Dedifferentiated amniotic fluid mesenchymal stem cell (primary cell): ENCODE measurements around the gene PLCXD3.
"Not testable (repeated sequence)": the region's sequence is repeated elsewhere in the genome, so short reads cannot be mapped to it uniquely, and the experiment has no call there.

Experiments
- DNase-seq: peaks from one replicate; pipeline ENCODE4 v3.0.0-alpha.2; 2016; ENCODE audit errors: extremely low spot score

The PLCXD3 gene

DNA sequence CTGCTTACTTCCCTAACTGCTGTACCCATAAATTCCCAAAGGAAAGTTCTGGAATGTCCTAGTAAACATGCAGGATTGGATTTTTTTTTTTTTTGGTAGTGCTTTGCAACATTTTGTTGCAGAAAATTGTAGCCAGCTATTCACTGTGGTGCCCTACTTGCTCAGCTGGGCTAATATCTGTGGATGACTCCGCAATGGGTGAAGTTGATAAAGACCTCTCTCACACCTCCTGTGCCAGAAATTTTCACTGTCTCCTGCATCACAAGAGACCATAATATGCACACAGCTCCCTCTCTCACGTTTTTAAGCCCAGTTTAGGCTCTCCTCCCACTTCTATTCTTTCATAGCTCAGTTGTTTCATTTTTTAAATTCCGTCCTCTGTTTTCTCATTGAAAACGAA is 160.6 kb downstream of the PLCXD3 start:
- DNase-seq = no peak

DNA sequence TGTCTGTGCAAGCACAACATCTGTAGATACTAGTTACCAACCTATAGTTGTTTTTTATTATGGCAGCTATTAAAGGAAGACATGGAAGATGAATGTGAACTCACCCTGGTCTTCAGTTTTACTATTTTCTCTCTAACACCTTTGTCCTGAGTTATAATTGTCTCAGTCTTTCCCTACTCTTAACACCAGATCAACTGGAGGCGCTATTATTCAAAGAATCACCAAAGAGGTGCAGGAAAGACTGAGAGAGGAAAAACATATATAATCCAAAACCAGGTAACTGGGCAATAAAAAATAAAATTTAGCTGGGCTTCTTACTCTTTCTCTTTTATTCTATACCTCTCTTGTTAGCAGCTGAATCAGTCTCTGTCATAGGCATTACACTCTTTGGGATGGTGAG is 162.8 kb downstream of the PLCXD3 start:
- no peak for DNase-seq

DNA sequence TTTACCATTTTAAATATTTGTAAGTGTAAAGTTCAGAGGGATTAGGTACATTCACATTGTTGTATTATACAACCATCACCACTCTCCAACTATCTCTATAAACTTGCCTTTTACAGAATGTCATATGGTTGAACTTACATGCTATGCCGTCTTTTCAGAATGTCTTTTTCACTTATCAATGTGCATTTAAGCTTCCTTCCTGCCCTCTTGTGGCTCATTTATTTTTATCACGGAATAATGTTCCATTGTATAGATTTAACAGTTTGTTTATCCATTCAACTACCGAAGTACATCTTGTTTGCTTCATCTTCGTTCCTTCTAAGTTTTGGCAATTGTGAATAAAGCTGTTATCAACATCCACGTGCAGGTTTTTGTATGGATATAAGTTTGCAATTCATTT is 163.8 kb downstream of the PLCXD3 start:
- peak; percentile 23 for DNase-seq

DNA sequence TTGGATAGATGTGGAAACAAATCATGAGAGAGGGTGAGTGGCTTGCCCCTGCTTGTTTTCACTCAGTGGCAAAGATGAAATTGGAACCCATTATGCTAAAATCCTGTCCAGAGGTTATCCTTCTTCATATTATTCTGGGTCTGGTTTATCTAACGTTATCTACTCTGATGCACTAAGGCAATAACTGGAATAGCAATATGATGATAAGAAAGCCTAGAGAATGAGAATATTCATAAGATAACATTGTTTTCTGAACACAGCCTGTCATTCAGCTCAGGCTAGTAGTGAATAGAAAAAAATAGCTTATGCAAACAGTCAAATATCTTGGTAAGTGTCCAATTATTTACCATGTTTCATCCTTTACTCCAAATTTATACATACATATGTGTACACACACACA is 165.1 kb downstream of the PLCXD3 start:
- no peak for DNase-seq

DNA sequence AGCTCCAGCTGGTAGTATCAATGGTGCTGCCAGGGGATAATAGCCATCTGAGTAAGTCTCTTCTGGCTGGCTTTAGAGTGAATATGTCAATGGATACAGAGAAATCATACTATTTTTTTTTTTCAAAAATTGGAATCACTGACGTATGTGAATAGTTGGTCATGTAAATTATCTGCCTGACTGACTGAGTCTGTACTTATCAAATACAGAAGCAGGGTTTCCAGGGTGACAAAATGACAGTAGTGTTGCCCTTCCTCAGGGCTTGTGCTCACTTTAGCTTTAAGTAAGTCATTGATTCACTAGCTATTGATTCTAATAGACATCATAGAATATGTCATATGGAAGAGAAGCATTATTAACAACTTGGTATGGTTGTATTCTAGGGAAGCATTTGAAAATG is 171.1 kb downstream of the PLCXD3 start:
- DNase-seq = no peak

GRCh38 chr5:41338136-41338675 is 172.2 kb downstream of the PLCXD3 start:
- no peak for DNase-seq

DNA sequence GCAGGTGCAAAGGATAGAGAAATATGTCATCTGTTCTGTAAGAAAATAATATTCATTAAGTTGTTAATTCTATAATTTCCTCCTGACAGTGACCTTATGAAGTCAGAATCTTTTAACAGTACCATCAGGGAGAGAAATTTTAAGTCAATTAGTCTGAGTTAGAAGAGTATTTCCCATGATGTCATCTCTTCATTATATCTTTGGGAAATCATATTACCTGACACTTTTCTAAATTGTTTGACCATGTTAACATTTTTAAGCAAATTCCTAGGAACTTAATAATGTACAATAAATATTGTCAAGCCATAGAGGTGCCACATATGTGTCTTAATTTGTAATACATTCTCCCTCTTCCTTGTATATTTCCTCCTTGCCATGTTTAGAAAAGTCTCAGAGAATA is 172.7 kb downstream of the PLCXD3 start:
- DNase-seq = no peak

GRCh38 chr5:41337216-41337615 is 173.2 kb downstream of the PLCXD3 start:
- DNase-seq = no peak

GRCh38 chr5:41336471-41336870 is 173.9 kb downstream of the PLCXD3 start:
- DNase-seq = no peak

GRCh38 chr5:41335596-41336181 is 174.7 kb downstream of the PLCXD3 start:
- no peak for DNase-seq

GRCh38 chr5:41334758-41335157 is 175.6 kb downstream of the PLCXD3 start:
- no peak for DNase-seq

DNA sequence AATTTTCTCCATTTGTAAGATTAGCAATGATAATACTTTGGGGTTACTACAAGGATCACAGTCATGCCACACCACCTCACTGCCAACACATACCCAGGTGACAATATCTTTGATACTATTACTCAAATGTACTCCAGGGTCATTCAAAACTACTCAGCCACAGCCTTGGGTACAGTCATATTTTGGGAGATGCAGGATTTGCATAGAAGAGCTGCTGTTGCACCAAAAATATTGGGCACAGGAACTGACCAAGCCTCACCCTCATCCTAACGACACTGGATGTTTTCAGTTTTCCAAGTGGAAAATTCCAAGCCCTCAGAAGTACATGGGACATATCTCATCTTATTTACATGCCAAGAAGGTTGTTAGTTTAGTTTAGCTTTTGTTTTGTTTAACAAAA is 176.2 kb downstream of the PLCXD3 start:
- no peak for DNase-seq

GRCh38 chr5:41325074-41325473 is 185.3 kb downstream of the PLCXD3 start:
- DNase-seq = peak; percentile 17

DNA sequence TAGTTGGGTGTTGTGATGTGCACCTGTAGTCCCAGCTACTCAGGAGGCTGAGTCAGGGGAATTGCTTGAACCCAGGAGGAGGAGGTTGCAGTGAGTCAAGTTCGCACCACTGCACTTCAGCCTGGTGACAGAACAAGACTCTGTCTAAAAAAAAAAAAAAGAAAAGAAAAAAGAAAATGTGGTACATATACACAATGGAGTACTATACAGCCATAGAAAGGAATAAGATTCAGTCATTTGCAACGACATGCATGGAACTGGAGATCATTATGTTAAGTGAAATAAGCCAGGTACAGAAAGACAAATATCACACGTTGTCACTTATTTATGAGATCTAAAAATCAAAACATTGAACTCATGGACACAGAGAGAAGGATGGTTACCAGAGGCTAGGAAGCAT is 187.6 kb downstream of the PLCXD3 start:
- not testable (repeated sequence) for DNase-seq

GRCh38 chr5:41312478-41313060 is 197.8 kb downstream of the PLCXD3 start:
- DNase-seq = no peak

DNA sequence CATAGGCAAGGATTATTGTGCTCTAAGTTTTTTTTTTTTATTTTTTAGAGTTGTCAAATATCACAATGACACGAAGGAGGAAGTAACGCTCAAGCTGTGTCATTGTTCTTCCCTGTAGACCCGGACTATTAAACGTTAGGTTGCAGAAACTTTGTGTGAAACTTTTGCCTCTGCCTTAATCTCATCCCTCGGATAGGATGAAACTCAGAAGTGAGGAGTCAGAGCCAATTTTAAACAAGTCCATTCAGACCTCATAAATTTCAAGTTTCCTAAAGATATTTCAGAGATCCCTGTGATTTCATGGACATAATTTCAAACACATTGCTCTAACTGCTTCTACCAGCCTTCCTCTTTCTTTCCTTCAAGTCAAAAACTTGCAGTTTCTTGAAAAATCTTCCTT is 198.3 kb downstream of the PLCXD3 start:
- DNase-seq = no peak

DNA sequence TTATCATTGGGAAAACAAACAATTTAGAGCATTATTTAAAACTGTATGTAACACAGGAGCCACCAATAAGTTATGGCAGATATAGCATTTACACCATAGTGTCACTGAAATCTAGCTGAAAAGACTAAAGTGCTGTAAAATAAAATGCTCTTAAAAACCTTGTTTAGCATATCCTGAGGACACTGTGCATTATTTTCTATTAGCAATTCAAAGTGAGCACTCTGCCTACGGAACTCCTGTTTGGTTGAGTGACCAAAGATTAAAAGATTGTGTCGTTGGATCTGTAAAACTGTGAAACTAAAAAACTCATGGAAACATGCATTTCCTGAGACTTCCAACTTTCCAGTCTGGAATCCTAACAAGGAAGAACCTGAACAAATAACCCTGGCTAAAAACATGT is 201.1 kb downstream of the PLCXD3 start:
- no peak for DNase-seq

- DNase-seq = no peak
Observed at GRCh38 chr5:41306005-41306404, 204.4 kb downstream of the PLCXD3 start.

DNA sequence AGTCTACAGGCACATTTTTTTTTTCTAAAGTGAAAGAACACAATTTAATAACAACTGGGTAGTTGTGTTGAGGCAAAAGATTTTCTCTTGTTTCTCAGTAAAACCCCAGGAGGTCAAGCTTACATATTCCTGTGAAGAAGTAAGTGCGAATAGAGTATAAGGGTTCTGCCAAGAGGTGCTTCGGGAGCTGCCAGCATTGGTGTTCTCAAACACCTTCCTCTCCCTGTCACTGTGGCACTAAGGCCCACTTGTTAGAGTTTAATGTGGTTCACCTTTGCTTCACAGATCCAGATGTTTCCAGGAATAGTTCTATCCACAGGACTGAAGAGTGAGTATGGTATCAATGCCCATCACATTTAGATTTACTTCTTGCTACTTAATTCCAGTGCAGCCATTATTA is 205.3 kb downstream of the PLCXD3 start:
- no peak for DNase-seq

DNA sequence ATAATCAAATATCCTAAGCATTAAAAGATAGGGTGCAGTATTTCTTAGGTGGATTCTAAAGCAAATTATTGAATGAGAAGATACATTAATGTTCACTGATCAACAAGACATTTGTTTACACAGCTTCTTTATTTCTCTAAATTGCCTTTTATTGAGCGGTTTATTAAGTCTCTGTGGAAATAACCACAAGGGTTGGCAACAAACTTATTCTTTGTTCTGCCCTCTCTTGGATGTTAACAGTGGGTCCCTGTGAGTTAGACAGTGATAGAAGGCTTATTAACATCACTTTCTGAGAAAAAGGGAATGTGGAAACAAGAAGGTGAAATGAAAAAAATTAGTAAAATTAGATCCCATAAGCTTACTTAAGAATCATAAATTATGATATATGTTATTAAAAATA is 214.3 kb downstream of the PLCXD3 start:
- no peak for DNase-seq

GRCh38 chr5:41291323-41291722 is 219.1 kb downstream of the PLCXD3 start:
- DNase-seq = no peak

DNA sequence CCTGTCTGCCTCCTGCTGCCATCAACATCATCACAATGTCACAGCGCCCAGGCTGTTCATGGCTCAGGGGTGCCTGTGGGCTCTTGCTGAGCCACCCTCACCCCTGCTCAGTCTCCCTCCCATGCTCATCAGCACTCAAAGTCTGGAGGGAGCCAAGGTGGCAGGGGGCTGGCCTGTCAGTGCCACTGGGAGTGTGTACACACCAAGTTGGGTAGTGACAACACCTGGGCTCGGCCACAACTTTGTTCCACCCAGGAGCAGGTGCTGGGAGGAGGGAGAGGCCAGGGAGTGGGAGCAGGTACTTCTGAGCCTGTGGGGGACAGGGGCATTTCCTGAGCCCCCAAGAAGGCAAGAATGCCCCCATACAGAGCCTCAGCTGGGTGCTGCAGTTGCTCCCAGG is 219.6 kb downstream of the PLCXD3 start:
- no peak for DNase-seq

DNA sequence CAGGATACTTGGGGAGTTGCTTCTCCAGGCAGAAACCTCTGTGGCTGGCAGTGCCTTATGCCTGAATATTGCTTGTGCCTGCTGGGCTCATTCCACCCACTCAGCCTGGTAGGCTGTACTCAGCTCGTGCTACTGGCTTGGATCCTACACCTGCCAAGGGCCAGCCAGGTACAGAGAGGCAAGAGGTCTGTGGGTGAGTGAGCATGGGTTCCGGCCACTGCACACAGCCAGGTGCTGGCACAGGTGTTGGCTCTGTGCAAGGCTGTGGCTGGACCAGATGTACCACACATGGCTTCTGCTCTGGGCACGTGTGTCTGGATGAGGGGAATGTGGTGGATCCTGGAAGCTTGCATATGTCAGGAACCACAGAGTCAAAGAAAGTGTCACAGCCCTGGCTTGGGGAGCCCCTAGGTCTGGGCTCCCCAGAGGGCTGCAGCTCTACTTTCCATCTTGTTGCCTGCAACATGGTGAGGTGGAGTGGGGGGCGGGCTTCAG is 220.4 kb downstream of the PLCXD3 start:
- DNase-seq = no peak

- no peak for DNase-seq
Observed at GRCh38 chr5:41286696-41287095, 223.7 kb downstream of the PLCXD3 start.
